ENCODE measurements around the gene LIMCH1. TPM values are rescaled to one million over a fixed set of nuclear protein-coding genes. Genes with fewer than 3 reads are reported as not detected.

Gene LIMCH1
- total and polyA plus RNA-seq, 2 donors from 2014 or later = 19.9 to 83.9 TPM

- Histone ChIP-seq H3K4me1 (ENCODE audit: control insufficient read depth in 2 of 3, insufficient read depth in 2 of 3, low read depth in 1 of 3, low read length in 3 of 3) (peaks cover 0 to 14% (median 11%) of the 10 kb centered on the region in 3 donors), H3K4me3 (ENCODE audit: low read length in 3 of 3) (no peak overlapping the region), H3K9me3 (ENCODE audit: control insufficient read depth in 2 of 3, insufficient read depth in 1 of 3, low read length in 3 of 3) (no peaks in the 10 kb centered on the region), H3K36me3 (ENCODE audit: control insufficient read depth in 2 of 3, insufficient read depth in 3 of 3, low read length in 3 of 3) (no peaks in the 10 kb centered on the region), H3K27me3 (ENCODE audit: control insufficient read depth, insufficient read depth, low read length) (no peaks in the 10 kb centered on the region), H3K9ac (ENCODE audit: low read length in 3 of 3) (no peak overlapping the region), H3K27ac (ENCODE audit: low read depth in 2 of 2, low read length in 2 of 2) (no peak overlapping the region)
- FAIRE-seq (no peak), DNase-seq (no peak)
- TF ChIP-seq, protein P1, sequence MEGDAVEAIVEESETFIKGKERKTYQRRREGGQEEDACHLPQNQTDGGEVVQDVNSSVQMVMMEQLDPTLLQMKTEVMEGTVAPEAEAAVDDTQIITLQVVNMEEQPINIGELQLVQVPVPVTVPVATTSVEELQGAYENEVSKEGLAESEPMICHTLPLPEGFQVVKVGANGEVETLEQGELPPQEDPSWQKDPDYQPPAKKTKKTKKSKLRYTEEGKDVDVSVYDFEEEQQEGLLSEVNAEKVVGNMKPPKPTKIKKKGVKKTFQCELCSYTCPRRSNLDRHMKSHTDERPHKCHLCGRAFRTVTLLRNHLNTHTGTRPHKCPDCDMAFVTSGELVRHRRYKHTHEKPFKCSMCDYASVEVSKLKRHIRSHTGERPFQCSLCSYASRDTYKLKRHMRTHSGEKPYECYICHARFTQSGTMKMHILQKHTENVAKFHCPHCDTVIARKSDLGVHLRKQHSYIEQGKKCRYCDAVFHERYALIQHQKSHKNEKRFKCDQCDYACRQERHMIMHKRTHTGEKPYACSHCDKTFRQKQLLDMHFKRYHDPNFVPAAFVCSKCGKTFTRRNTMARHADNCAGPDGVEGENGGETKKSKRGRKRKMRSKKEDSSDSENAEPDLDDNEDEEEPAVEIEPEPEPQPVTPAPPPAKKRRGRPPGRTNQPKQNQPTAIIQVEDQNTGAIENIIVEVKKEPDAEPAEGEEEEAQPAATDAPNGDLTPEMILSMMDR (IDR thresholded peaks at IDR 0.05; ENCODE audit: borderline replicate concordance, extremely low read depth, insufficient read depth) = no peak
- intact Hi-C loops (cut with DNase I) = no loop called here
Observed at GRCh38 chr4:41571422-41571821, 33.5 kb downstream of the LIMCH1 start.

GRCh38 chr4:41572516-41572915, 34.6 kb downstream of the LIMCH1 start:
- no peak for FAIRE-seq
- no peak overlapping the region for H3K4me3 ChIP-seq (ENCODE audit: low read length in 3 of 3)
- intact Hi-C loops (cut with DNase I) = no loop called here

DNA sequence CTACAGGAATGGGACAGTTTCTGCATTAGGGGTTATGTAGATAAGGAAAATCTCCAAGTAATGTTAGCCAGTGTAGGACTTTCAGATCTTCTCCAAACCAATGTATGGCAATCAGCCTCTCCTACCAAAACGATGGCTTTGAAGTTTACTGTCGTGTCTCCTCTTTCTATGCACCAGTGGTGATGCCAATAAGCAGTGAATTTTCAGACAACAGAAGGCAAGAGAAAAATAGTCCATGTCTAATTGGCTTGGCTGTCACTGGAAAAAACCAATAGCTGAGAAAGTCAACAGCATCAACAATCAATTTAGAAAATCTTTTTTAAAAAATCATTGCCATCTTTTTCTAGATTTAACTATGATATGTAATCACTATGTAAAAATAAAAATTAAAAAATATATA, 35.0 kb downstream of the LIMCH1 start:
- intact Hi-C loops (cut with DNase I) = no loop called here
- TF ChIP-seq, protein P1 (IDR thresholded peaks at IDR 0.05; ENCODE audit: borderline replicate concordance, extremely low read depth, insufficient read depth) = no peak
- Histone ChIP-seq H3K9ac (ENCODE audit: low read length in 3 of 3) (no peak overlapping the region), H3K4me1 (ENCODE audit: control insufficient read depth in 2 of 3, insufficient read depth in 2 of 3, low read depth in 1 of 3, low read length in 3 of 3) (peaks cover 0 to 14% (median 11%) of the 10 kb centered on the region in 3 donors), H3K36me3 (ENCODE audit: control insufficient read depth in 2 of 3, insufficient read depth in 3 of 3, low read length in 3 of 3) (peaks cover 0 to 5% (median 0%) of the 10 kb centered on the region in 3 donors), H3K9me3 (ENCODE audit: control insufficient read depth in 2 of 3, insufficient read depth in 1 of 3, low read length in 3 of 3) (no peaks in the 10 kb centered on the region), H3K4me3 (ENCODE audit: low read length in 3 of 3) (no peak overlapping the region), H3K27me3 (ENCODE audit: control insufficient read depth, insufficient read depth, low read length) (no peaks in the 10 kb centered on the region), H3K27ac (ENCODE audit: low read depth in 2 of 2, low read length in 2 of 2) (no peak overlapping the region)
- no peak for DNase-seq
- no peak for FAIRE-seq

More at GRCh38 chr4:41572516-41572915, 34.6 kb downstream of the LIMCH1 start:
- TF ChIP-seq, protein P1 (IDR thresholded peaks at IDR 0.05; ENCODE audit: borderline replicate concordance, extremely low read depth, insufficient read depth) = no peak
- Histone ChIP-seq H3K9ac (ENCODE audit: low read length in 3 of 3) (no peak overlapping the region), H3K9me3 (ENCODE audit: control insufficient read depth in 2 of 3, insufficient read depth in 1 of 3, low read length in 3 of 3) (no peaks in the 10 kb centered on the region), H3K27me3 (ENCODE audit: control insufficient read depth, insufficient read depth, low read length) (no peaks in the 10 kb centered on the region), H3K36me3 (ENCODE audit: control insufficient read depth in 2 of 3, insufficient read depth in 3 of 3, low read length in 3 of 3) (peaks cover 0 to under 1% (median 0%) of the 10 kb centered on the region in 3 donors), H3K4me1 (ENCODE audit: control insufficient read depth in 2 of 3, insufficient read depth in 2 of 3, low read depth in 1 of 3, low read length in 3 of 3) (peaks cover 0 to 14% (median 11%) of the 10 kb centered on the region in 3 donors), H3K27ac (ENCODE audit: low read depth in 2 of 2, low read length in 2 of 2) (peak overlapping the region in 1 of 2 donors; percentile 18)
- DNase-seq = no peak

DNA sequence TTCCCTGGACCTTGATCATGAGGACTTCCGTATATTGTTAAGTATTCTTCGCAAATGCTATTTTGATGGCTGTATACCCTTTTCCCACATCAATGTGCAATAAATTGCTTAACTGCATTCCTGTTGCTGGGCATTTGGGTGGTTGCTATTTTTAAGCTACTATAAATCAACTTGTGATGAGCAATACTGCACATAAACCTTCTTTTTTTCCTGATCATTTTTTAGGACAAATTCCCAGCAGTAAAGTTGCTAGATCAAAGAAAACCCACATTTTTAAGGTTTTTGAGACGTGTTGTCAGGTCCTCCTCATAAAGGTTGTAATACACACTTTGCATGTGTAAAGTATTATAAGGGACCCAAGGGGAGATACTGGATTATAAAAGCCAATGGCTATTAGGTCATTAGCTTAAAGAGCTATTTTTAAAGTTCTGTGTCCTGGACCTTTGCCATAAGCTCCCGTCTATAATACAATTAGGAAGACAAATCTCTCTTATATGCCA, 35.6 kb downstream of the LIMCH1 start:
- H3K4me1 ChIP-seq (ENCODE audit: control insufficient read depth in 2 of 3, insufficient read depth in 2 of 3, low read depth in 1 of 3, low read length in 3 of 3) = peaks cover 0 to 14% (median 11%) of the 10 kb centered on the region in 3 donors
- H3K4me3 ChIP-seq (ENCODE audit: low read length in 3 of 3) = no peak overlapping the region
- H3K9ac ChIP-seq (ENCODE audit: low read length in 3 of 3) = no peak overlapping the region
- no peak for DNase-seq
- no peaks in the 10 kb centered on the region for H3K9me3 ChIP-seq (ENCODE audit: control insufficient read depth in 2 of 3, insufficient read depth in 1 of 3, low read length in 3 of 3)
- H3K36me3 ChIP-seq (ENCODE audit: control insufficient read depth in 2 of 3, insufficient read depth in 3 of 3, low read length in 3 of 3) = peaks cover 0 to 6% (median 0%) of the 10 kb centered on the region in 3 donors
- TF ChIP-seq, protein P1 (IDR thresholded peaks at IDR 0.05; ENCODE audit: borderline replicate concordance, extremely low read depth, insufficient read depth) = no peak
- H3K27ac ChIP-seq (ENCODE audit: low read depth in 2 of 2, low read length in 2 of 2) = no peak overlapping the region
- intact Hi-C loops (cut with DNase I) = no loop called here
- FAIRE-seq = no peak
- H3K27me3 ChIP-seq (ENCODE audit: control insufficient read depth, insufficient read depth, low read length) = no peaks in the 10 kb centered on the region
